GM10248 (cell line): ENCODE results near the gene KATNB1.

Experiments used
- CTCF ChIA-PET: fragments of 300-600 bp; sonication (Branson Sonifier 250); formaldehyde crosslinking; extraction: SDS; loops from one replicate; lab custom pipeline; 2021; ENCODE audit warnings: antibody characterized with exemption; lab: Yijun Ruan, JAX
- POLR2A ChIA-PET: fragments of 350-650 bp; sonication (Branson Sonifier 250); formaldehyde crosslinking; extraction: SDS; loops from one replicate; lab custom pipeline; 2020; ENCODE audit warnings: antibody characterized with exemption; lab: Yijun Ruan, JAX
- DNase-seq: peaks from one replicate; pipeline ENCODE4 v3.0.0; 2012; ENCODE audit errors: extremely low spot score
- CTCF ChIP-seq: IDR thresholded peaks from 2 replicates; pipeline ENCODE4 v1.5.1; 2012; ENCODE audit warnings: mild to moderate bottlenecking, low read depth; ENCODE audit errors: extremely low read depth, missing control alignments, control extremely low read depth

Gene KATNB1

GRCh38 chr16:57749856-57750452 lies 14.4 kb downstream of the KATNB1 start:
- DNase-seq, result no peak
- ChIA-PET POLR2A (no interaction called here), CTCF (interaction anchor here (1.2 kb wide), 1 partner anchor 159 kb away, joined by 4 read pairs; no protein-coding TSS in a partner anchor)
- TF ChIP-seq CTCF, result no peak

- DNase-seq, result no peak
- ChIA-PET POLR2A (no interaction called here), CTCF (interaction anchor here (1.4 kb wide), 1 partner anchor 103 kb away, joined by 3 read pairs; no protein-coding TSS in a partner anchor)
- no peak for TF ChIP-seq CTCF
Measured at GRCh38 chr16:57750796-57751538, 15.4 kb downstream of the KATNB1 start.

- no peak for DNase-seq
- POLR2A ChIA-PET, result no interaction called here
- CTCF ChIA-PET, result interaction anchor here (1.1 to 1.4 kb wide), 2 partner anchors 103 to 176 kb away, joined by 3 to 4 read pairs; no protein-coding TSS in a partner anchor
- TF ChIP-seq CTCF, result no peak
Measured at GRCh38 chr16:57751539-57752202, 16.1 kb downstream of the KATNB1 start.

GRCh38 chr16:57752203-57752580 lies 16.6 kb downstream of the KATNB1 start:
- TF ChIP-seq CTCF, result no peak
- CTCF ChIA-PET, result interaction anchor here (1.1 to 1.4 kb wide), 2 partner anchors 104 to 176 kb away, joined by 3 to 4 read pairs; no protein-coding TSS in a partner anchor
- POLR2A ChIA-PET, result no interaction called here
- DNase-seq, result no peak

GRCh38 chr16:57752581-57753447 lies 17.2 kb downstream of the KATNB1 start:
- ChIA-PET POLR2A (no interaction called here), CTCF (interaction anchor here (1.1 to 1.4 kb wide), 2 partner anchors 104 to 177 kb away, joined by 3 to 4 read pairs; no protein-coding TSS in a partner anchor)
- TF ChIP-seq CTCF, result no peak
- no peak for DNase-seq
